ENCODE data around the gene ACVRL1. TPM values are rescaled to one million over a fixed set of nuclear protein-coding genes. Genes with fewer than 3 reads are reported as not detected.

ACVRL1 gene
- polyA plus RNA-seq, 5 donors, result 74.1 to 106 (median 78.8) TPM

GRCh38 chr12:51896236-51896635 lies 11.1 kb upstream of the ACVRL1 start:
- DNase-seq, result no peak

GRCh38 chr12:51897181-51897580 lies 10.1 kb upstream of the ACVRL1 start:
- DNase-seq, result no peak

GRCh38 chr12:51898506-51898905 lies 8.8 kb upstream of the ACVRL1 start:
- DNase-seq, result no peak

GRCh38 chr12:51898937-51899336 lies 8.4 kb upstream of the ACVRL1 start:
- DNase-seq, result no peak

- no peak for DNase-seq
Measured at GRCh38 chr12:51900323-51900889, 6.9 kb upstream of the ACVRL1 start.

GRCh38 chr12:51901121-51901817 lies 6.0 kb upstream of the ACVRL1 start:
- DNase-seq, result no peak

GRCh38 chr12:51901881-51902280 lies 5.4 kb upstream of the ACVRL1 start:
- DNase-seq, result no peak

GRCh38 chr12:51904951-51905470 lies 2.3 kb upstream of the ACVRL1 start:
- DNase-seq, result no peak

- no peak for DNase-seq
Measured at GRCh38 chr12:51905471-51906429, 1.6 kb upstream of the ACVRL1 start.

- DNase-seq, result no peak
Measured at GRCh38 chr12:51906430-51907082, 748 bp upstream of the ACVRL1 start.

GRCh38 chr12:51907856-51908425 lies 637 bp downstream of the ACVRL1 start:
- DNase-seq, result no peak

- DNase-seq, result no peak
Measured at GRCh38 chr12:51908876-51909592, 1.7 kb downstream of the ACVRL1 start.

- DNase-seq, result no peak
Measured at GRCh38 chr12:51910168-51910567, 2.9 kb downstream of the ACVRL1 start.

- DNase-seq, result no peak
Measured at GRCh38 chr12:51910691-51911090, 3.4 kb downstream of the ACVRL1 start.

GRCh38 chr12:51911307-51911706 lies 4.0 kb downstream of the ACVRL1 start:
- no peak for DNase-seq

- DNase-seq, result no peak
Measured at GRCh38 chr12:51911788-51912711, 4.7 kb downstream of the ACVRL1 start.

GRCh38 chr12:51913071-51914033 lies 6.0 kb downstream of the ACVRL1 start:
- DNase-seq, result no peak

Data from right lung (tissue), 5 donors.